MM.1S (cell line): ENCODE measurements around the gene WFDC1.

Experiments used
- EZH2 ChIP-seq: fragments of 300-600 bp; sonication (generic); optimal IDR thresholded peaks from 2 replicates; pipeline ENCODE3; 2017; ENCODE audit warnings: low read depth, mild to moderate bottlenecking, antibody characterized with exemption, low read length, mixed read lengths
- EZH2phosphoT487 ChIP-seq: fragments of 300-600 bp; sonication (generic); IDR thresholded peaks from 2 replicates; pipeline ENCODE4 v1.6.1; 2018; ENCODE audit warnings: antibody characterized with exemption, low read length
- TF ChIP-seq, protein P1 (sequence below): fragments of 300-600 bp; sonication (generic); IDR thresholded peaks from 2 replicates; pipeline ENCODE4 v1.5.1; 2016; ENCODE audit warnings: antibody characterized with exemption, low read length, mixed read lengths

DNA sequence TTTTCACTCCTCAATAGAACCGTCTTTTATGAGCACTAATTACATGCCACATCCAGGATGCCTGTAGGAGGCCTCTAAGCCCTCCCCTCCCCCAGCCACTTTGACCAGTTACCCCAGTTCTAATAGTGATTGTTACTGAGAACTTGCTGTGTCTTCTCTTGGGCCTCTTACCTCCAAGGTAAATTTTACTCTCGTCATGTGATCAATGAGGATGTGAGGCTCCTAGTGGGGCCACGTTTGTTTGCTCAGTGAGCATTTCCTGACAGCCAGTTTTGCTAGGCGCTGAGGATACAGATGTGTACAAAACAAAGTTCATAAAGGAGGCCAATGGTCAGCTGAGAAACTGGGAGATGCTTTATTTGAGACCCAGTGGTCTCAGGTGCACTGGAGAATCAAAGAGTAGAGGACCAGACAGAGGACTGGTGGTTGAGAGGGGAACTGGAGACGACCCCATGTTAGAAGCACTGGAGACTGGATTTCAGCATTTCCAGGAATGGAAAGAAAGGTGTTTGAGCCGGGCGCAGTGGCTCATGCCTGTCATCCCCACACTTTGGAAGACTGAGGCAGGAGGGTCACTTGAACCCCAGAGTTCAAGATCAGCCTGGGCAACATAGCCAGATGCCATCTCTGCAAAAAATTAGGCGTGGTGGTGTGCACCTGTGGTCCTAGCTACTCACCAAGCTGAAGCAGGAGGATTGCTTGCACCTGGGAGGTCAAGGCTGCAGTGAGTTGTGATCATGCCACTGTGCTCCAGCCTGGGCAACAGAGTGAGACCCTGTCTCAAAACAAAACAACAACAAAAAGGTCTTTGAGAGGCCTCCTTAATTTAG is 76.3 kb downstream of the WFDC1 start:
- TF ChIP-seq, protein P1, sequence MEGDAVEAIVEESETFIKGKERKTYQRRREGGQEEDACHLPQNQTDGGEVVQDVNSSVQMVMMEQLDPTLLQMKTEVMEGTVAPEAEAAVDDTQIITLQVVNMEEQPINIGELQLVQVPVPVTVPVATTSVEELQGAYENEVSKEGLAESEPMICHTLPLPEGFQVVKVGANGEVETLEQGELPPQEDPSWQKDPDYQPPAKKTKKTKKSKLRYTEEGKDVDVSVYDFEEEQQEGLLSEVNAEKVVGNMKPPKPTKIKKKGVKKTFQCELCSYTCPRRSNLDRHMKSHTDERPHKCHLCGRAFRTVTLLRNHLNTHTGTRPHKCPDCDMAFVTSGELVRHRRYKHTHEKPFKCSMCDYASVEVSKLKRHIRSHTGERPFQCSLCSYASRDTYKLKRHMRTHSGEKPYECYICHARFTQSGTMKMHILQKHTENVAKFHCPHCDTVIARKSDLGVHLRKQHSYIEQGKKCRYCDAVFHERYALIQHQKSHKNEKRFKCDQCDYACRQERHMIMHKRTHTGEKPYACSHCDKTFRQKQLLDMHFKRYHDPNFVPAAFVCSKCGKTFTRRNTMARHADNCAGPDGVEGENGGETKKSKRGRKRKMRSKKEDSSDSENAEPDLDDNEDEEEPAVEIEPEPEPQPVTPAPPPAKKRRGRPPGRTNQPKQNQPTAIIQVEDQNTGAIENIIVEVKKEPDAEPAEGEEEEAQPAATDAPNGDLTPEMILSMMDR, result no peak
- TF ChIP-seq EZH2 (no peak), EZH2phosphoT487 (no peak)
